VCaP (cell line): Measurements from ENCODE around the gene KIF9.

Experiments used
- H3K27ac ChIP-seq: fragments of 450-650 bp; 2 replicates; pipeline ENCODE4 v1.5.1; 2017
- TF ChIP-seq, protein P1 (sequence below): fragments of 450-650 bp; conservative IDR thresholded peaks from 2 replicates; pipeline ENCODE4 v1.5.1; 2017; ENCODE audit warnings: mild to moderate bottlenecking, moderate library complexity

The KIF9 gene

GRCh38 chr3:47270526-47270925 lies 12.1 kb downstream of the KIF9 start:
- TF ChIP-seq, protein P1, sequence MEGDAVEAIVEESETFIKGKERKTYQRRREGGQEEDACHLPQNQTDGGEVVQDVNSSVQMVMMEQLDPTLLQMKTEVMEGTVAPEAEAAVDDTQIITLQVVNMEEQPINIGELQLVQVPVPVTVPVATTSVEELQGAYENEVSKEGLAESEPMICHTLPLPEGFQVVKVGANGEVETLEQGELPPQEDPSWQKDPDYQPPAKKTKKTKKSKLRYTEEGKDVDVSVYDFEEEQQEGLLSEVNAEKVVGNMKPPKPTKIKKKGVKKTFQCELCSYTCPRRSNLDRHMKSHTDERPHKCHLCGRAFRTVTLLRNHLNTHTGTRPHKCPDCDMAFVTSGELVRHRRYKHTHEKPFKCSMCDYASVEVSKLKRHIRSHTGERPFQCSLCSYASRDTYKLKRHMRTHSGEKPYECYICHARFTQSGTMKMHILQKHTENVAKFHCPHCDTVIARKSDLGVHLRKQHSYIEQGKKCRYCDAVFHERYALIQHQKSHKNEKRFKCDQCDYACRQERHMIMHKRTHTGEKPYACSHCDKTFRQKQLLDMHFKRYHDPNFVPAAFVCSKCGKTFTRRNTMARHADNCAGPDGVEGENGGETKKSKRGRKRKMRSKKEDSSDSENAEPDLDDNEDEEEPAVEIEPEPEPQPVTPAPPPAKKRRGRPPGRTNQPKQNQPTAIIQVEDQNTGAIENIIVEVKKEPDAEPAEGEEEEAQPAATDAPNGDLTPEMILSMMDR = no peak
- no peak overlapping the region for H3K27ac ChIP-seq

- TF ChIP-seq, protein P1 = no peak
- H3K27ac ChIP-seq = no peak overlapping the region
These were observed 15.1 kb downstream of the KIF9 start for GRCh38 chr3:47267490-47267824.

DNA sequence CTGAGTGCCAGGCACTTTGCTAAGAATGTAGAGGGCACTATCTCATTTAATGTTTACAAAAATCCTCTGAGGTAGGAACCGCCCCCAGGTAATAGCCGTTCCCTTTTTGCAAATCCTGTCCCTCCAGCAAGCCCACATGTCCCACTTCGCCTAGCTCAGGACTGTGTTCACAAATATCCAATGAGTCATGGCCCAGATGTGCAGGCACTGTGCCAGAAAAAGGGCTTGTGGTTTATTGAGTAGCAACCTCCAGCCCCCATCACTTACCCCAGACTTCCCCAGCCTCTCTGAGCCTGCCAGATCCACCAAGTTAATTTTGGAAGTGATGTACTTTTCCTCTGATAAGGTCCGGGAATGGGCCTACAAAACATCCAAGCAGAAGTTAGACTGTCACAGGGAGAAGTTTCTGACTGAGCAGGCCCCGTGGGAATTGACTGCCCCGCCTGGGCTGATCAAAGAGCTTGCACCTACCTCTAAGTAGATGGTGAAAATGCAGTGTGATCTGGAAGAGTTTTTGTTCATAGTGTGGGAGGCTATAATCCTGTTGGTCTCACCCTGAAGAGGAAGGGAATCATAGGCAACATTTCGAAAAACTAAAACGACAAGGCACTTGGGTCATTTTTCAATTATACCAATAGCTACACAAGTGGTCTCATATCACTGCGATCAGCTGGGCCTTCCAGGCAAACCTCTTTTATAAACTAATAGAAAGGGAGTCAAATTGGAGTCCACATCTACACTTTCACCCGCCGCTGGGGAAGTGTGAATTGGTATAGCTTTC lies 15.7 kb downstream of the KIF9 start:
- no peak overlapping the region for H3K27ac ChIP-seq
- TF ChIP-seq, protein P1 = no peak

DNA sequence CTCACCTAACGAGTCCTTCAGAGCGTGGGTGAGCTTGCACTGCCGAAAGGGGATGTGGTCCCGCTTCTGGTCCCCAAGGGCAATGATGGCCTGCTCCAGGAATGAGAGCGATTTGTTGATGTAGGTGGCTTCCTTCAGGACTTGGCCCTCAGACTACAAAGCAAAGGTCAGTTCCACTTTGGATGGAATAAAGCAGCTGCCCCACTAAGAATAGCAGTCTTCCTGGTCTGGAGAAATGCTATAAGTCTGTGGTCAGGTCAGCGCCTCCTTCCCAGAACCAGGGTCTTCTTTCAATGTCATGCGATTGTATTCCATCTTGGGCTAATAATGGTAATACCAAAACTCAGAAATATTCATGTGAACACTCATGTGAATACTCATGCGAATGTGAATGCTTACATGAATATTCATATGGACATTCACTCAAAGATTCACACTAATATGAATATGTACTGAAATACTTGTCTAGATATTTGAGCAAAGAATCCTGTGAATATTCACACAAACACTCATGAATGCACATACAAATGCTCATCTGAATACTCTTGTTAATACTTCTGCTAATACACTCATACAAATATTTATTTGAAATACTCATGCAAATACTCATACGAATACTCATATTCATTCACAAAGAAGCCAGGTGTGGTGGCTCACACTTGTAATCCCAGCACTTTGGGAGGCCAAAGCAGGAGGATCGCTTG lies 16.7 kb downstream of the KIF9 start:
- TF ChIP-seq, protein P1 = no peak
- H3K27ac ChIP-seq = no peak overlapping the region

DNA sequence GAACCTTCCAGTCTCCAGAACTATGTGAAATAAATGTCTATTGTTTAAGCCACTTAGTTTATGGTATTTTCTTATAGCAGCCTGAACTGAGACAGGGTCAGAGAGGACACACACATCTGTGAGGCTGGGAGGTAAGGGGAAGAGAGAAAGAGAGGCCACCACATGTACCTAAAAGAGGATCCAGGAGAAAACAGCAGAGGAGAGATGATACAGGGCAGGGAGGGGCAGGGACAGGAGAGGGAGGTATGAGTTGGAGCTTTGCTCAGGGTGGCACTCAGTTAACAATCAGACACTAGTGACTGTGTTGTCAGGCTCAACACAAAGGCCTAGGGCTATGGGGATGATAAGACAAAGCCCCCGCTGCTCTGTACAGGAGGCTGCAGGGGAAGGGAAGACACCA lies 17.6 kb downstream of the KIF9 start:
- TF ChIP-seq, protein P1 = no peak
- no peak overlapping the region for H3K27ac ChIP-seq

DNA sequence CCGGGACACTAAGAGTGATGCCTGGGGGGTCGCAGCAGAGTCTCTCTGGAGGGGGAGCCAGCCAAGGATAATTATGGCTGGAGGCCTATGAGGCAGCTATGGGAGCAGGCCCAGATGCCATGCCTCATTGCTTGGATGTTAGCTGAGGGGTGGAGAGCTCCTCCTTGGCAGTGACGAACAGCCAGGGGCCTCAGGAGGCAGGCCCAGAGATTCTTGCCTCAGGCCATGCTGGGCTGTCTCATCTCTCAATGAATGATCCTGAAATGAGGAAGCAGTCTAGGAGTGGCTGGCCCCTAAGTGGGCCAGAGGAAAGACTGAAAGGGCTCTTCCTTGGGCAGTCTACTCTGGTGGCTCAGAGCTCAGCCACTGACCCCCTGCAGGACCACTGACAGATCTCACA lies 21.3 kb downstream of the KIF9 start:
- no peak overlapping the region for H3K27ac ChIP-seq
- TF ChIP-seq, protein P1 = no peak

GRCh38 chr3:47260605-47261004 lies 22.0 kb downstream of the KIF9 start:
- no peak overlapping the region for H3K27ac ChIP-seq
- TF ChIP-seq, protein P1 = no peak
